H1 (cell line): ENCODE results near the gene KCTD21. TPM values are rescaled to one million over a fixed set of nuclear protein-coding genes. Genes with fewer than 3 reads are reported as not detected.

Experiments
- CTCF ChIA-PET: fragments of 300-600 bp; sonication (Branson Sonifier 250); formaldehyde crosslinking; loops from one replicate; lab custom pipeline; 2021; ENCODE audit not compliant: partially characterized antibody; lab: Charles Lee
- POLR2A ChIA-PET: fragments of 300-600 bp; sonication (Branson Sonifier 250); formaldehyde crosslinking; loops from one replicate; lab custom pipeline; 2021; ENCODE audit warnings: inconsistent platforms; ENCODE audit not compliant: partially characterized antibody; lab: Charles Lee
- DNase-seq, 2 experiments: peaks; one replicate each; pipeline versions ENCODE4 v3.0.0 to v3.0.0-alpha.2; 2010 to 2022; ENCODE audit warnings: low spot score in 2 of 2, low read depth in 1 of 2, mixed read lengths in 1 of 2
- FAIRE-seq: peaks from 2 replicates; lab custom pipeline; 2011; peaks lifted over from hg19 to GRCh38; lab: Jason Lieb, UNC
- H2AFZ ChIP-seq: 2 replicates; pipeline ENCODE4 v1.8.1; 2012; ENCODE audit warnings: low read length, inconsistent platforms
- H2AK5ac ChIP-seq: 2 replicates; pipeline ENCODE4 v1.6.1; 2013; ENCODE audit warnings: low read depth, low read length
- H2BK120ac ChIP-seq: replicated peaks from 2 replicates; pipeline ENCODE3; 2013; ENCODE audit warnings: low read depth, low read length, inconsistent platforms
- H2BK12ac ChIP-seq: 2 replicates; pipeline ENCODE4 v1.6.1; 2013; ENCODE audit warnings: low read depth, low read length
- H2BK15ac ChIP-seq: 2 replicates; pipeline ENCODE4 v1.6.1; 2013; ENCODE audit warnings: low read length
- H2BK20ac ChIP-seq: 2 replicates; pipeline ENCODE4 v1.6.1; 2013; ENCODE audit warnings: low read length
- H2BK5ac ChIP-seq: 2 replicates; pipeline ENCODE4 v1.6.1; 2013; ENCODE audit warnings: low read depth, low read length
- H3K14ac ChIP-seq: 2 replicates; pipeline ENCODE4 v1.6.1; 2013; ENCODE audit warnings: inconsistent platforms; ENCODE audit not compliant: insufficient read length
- H3K18ac ChIP-seq: 2 replicates; pipeline ENCODE4 v1.6.1; 2013; ENCODE audit warnings: low read length; ENCODE audit errors: extremely low read depth
- H3K23ac ChIP-seq: 2 replicates; pipeline ENCODE4 v1.6.1; 2013; ENCODE audit warnings: inconsistent platforms; ENCODE audit not compliant: insufficient read length
- H3K23me2 ChIP-seq: 2 replicates; pipeline ENCODE4 v1.6.1; 2013; ENCODE audit warnings: low read depth, low read length
- H3K27ac ChIP-seq: 2 replicates; pipeline ENCODE4 v1.6.1; 2011; ENCODE audit warnings: low read depth, low read length, inconsistent platforms
- H3K27me3 ChIP-seq, 4 experiments: replicated peaks in 1 of 4; 1 replicate in 1 of 4; 2 replicates in 3 of 4; pipeline versions ENCODE4 v1.6.1 to v1.8.1; 2011 to 2013; ENCODE audit warnings: low read length in 3 of 4, mild to moderate bottlenecking in 3 of 4, inconsistent platforms in 2 of 4, mixed read lengths in 2 of 4, moderate library complexity in 1 of 4; ENCODE audit not compliant: control insufficient read depth in 3 of 4, insufficient read depth in 3 of 4; ENCODE audit errors: extremely low read depth in 1 of 4
- H3K36me3 ChIP-seq, 4 experiments: 2 replicates each; pipeline versions ENCODE4 v1.6.1 to v1.8.1; 2011 to 2013; ENCODE audit warnings: mild to moderate bottlenecking in 4 of 4, low read length in 3 of 4, moderate library complexity in 2 of 4, control low read depth in 1 of 4, inconsistent platforms in 1 of 4; ENCODE audit not compliant: insufficient read depth in 4 of 4, control insufficient read depth in 2 of 4
- H3K4ac ChIP-seq: replicated peaks from 2 replicates; pipeline ENCODE3; 2013; ENCODE audit warnings: low read length, low read depth, mixed read lengths, inconsistent platforms; ENCODE audit not compliant: insufficient read length
- H3K4me1 ChIP-seq, 4 experiments: replicated peaks in 1 of 4; 1 replicate in 1 of 4; 2 replicates in 3 of 4; pipeline versions ENCODE4 v1.6.1 to v1.8.1; 2011 to 2013; ENCODE audit warnings: low read length in 3 of 4, inconsistent platforms in 2 of 4, mixed read lengths in 1 of 4; ENCODE audit not compliant: insufficient read depth in 4 of 4, control insufficient read depth in 3 of 4
- H3K4me2 ChIP-seq, 2 experiments: 2 replicates each; pipeline versions ENCODE4 v1.6.1 to v1.8.1; 2011 to 2013; ENCODE audit warnings: low read depth in 2 of 2, low read length in 2 of 2, control low read depth in 1 of 2, inconsistent platforms in 1 of 2, mild to moderate bottlenecking in 1 of 2; ENCODE audit not compliant: insufficient read depth in 1 of 2
- H3K4me3 ChIP-seq, 4 experiments: fragments of 200-600, 300-600 bp in 1 of 4; sonication (generic), shearing (Covaris generic), sonication (Bioruptor Twin) in 1 of 4; 2 replicates each; pipeline versions ENCODE4 v1.5.1 to v1.8.1; 2011 to 2016; ENCODE audit warnings: low read length in 4 of 4, low read depth in 3 of 4, control low read depth in 2 of 4, inconsistent platforms in 2 of 4, mild to moderate bottlenecking in 2 of 4, mixed read lengths in 1 of 4, moderate library complexity in 1 of 4; ENCODE audit not compliant: insufficient read depth in 2 of 4; ENCODE audit errors: extremely low read depth in 1 of 4
- H3K56ac ChIP-seq: replicated peaks from 2 replicates; pipeline ENCODE3; 2013; ENCODE audit warnings: low read depth, mild to moderate bottlenecking, mixed read lengths, low read length, inconsistent platforms; ENCODE audit not compliant: insufficient read length
- H3K79me1 ChIP-seq: 2 replicates; pipeline ENCODE4 v1.6.1; 2013; ENCODE audit warnings: low read depth, low read length, control low read depth
- H3K79me2 ChIP-seq, 2 experiments: 2 replicates each; pipeline versions ENCODE4 v1.6.1 to v1.8.1; 2012 to 2013; ENCODE audit warnings: low read length in 2 of 2, mild to moderate bottlenecking in 2 of 2, inconsistent platforms in 1 of 2; ENCODE audit not compliant: insufficient read depth in 2 of 2, control insufficient read depth in 1 of 2
- H3K9ac ChIP-seq, 4 experiments: replicated peaks in 1 of 4; 1 replicate in 1 of 4; 2 replicates in 3 of 4; pipeline versions ENCODE4 v1.6.1 to v1.8.1; 2011 to 2013; ENCODE audit warnings: low read depth in 3 of 4, low read length in 3 of 4, control low read depth in 2 of 4, mild to moderate bottlenecking in 2 of 4, moderate library complexity in 2 of 4, inconsistent platforms in 1 of 4; ENCODE audit errors: extremely low read depth in 1 of 4
- H3K9me3 ChIP-seq, 2 experiments: 2 replicates each; pipeline versions ENCODE4 v1.6.1 to v1.8.1; 2012 to 2013; ENCODE audit warnings: mild to moderate bottlenecking in 2 of 2, moderate library complexity in 2 of 2, control low read depth in 1 of 2, inconsistent platforms in 1 of 2, low read depth in 1 of 2, low read length in 1 of 2, mixed read lengths in 1 of 2; ENCODE audit not compliant: insufficient read depth in 2 of 2
- H4K20me1 ChIP-seq, 2 experiments: replicated peaks in 1 of 2; 2 replicates each; pipeline versions ENCODE3 to v1.8.1; 2011 to 2013; ENCODE audit warnings: inconsistent platforms in 2 of 2, low read length in 2 of 2, mild to moderate bottlenecking in 1 of 2; ENCODE audit not compliant: insufficient read depth in 2 of 2, control insufficient read depth in 1 of 2
- H4K5ac ChIP-seq: 2 replicates; pipeline ENCODE4 v1.6.1; 2013; ENCODE audit warnings: low read length, low read depth, mixed read lengths, inconsistent platforms; ENCODE audit not compliant: insufficient read length
- H4K8ac ChIP-seq: 2 replicates; pipeline ENCODE4 v1.8.0; 2013; ENCODE audit warnings: mild to moderate bottlenecking, moderate library complexity, low read length, inconsistent platforms; ENCODE audit not compliant: insufficient read depth; ENCODE audit errors: extremely low read depth
- H4K91ac ChIP-seq: replicated peaks from 2 replicates; pipeline ENCODE3; 2013; ENCODE audit warnings: low read length, mixed read lengths, inconsistent platforms; ENCODE audit not compliant: insufficient read length
- ATF2 ChIP-seq: IDR thresholded peaks from 2 replicates; pipeline ENCODE4 v1.6.1; 2012; ENCODE audit warnings: low read length, inconsistent platforms
- CTCF ChIP-seq, 3 experiments: IDR thresholded peaks; 1 replicate in 2 of 3; 2 replicates in 1 of 3; pipeline versions ENCODE4 v1.5.1 to v1.6.1; 2011; ENCODE audit warnings: low read length in 3 of 3, mild to moderate bottlenecking in 3 of 3, inconsistent platforms in 2 of 3, low read depth in 1 of 3, moderate library complexity in 1 of 3; ENCODE audit not compliant: insufficient read depth in 1 of 3; ENCODE audit errors: control extremely low read depth in 1 of 3
- HDAC2 ChIP-seq, 2 experiments: fragments of 300-600 bp in 1 of 2; sonication (generic) in 1 of 2; IDR thresholded peaks; 2 replicates each; pipeline ENCODE4 v1.6.1; 2011 to 2012; ENCODE audit warnings: low read depth in 2 of 2, low read length in 2 of 2, mild to moderate bottlenecking in 2 of 2, moderate library complexity in 2 of 2, borderline replicate concordance in 1 of 2, inconsistent platforms in 1 of 2
- KDM1A ChIP-seq: fragments of 200-600, 300-600 bp; sonication (generic); IDR thresholded peaks from 2 replicates; pipeline ENCODE4 v1.7.1; 2016; ENCODE audit warnings: mild to moderate bottlenecking, low read length, borderline replicate concordance
- SIX5 ChIP-seq: IDR thresholded peaks from 2 replicates; pipeline ENCODE4 v1.6.1; 2011; ENCODE audit warnings: mild to moderate bottlenecking, low read depth, low read length
- ZNF274 ChIP-seq: IDR thresholded peaks from 2 replicates; pipeline ENCODE4 v1.7.0; 2012; ENCODE audit warnings: low read length, borderline replicate concordance; ENCODE audit errors: extremely low read depth
- WGBS, 2 experiments: shearing (Covaris generic) in 1 of 2; methylation state at CpG; one replicate each; pipeline versions ENCODE4 v1.1.6 to v1.1.7; 2013 to 2015; ENCODE audit warnings: low lambda C conversion rate in 2 of 2, mixed read lengths in 2 of 2, inconsistent platforms in 1 of 2, low coverage in 1 of 2, missing lambda C conversion rate in 1 of 2; ENCODE audit not compliant: insufficient replicate concordance in 2 of 2, insufficient coverage in 1 of 2, insufficient read length in 1 of 2; ENCODE audit errors: extremely low coverage in 1 of 2, missing lambda C conversion rate in 1 of 2; 5-methylcytosine and 5-hydroxymethylcytosine counted together
- polyA plus RNA-seq, 7 experiments: library from polyadenylated mRNA; depleted of rRNA in 3 of 7; stranded (reverse) in 5 of 7; unstranded in 2 of 7; fragments of >200 nt in 5 of 7; fragments of 200-250 nt in 2 of 7; gene quantifications; 1 replicate in 5 of 7; 2 replicates in 1 of 7; 4 replicates in 1 of 7; pipeline versions ENCODE4 v1.2.1 to v1.2.3, GENCODE V29; 2011 to 2013; ENCODE audit warnings: missing spikeins in 2 of 7, mixed read lengths in 2 of 7
- total RNA-seq: library from RNA; stranded (reverse); fragmentation: NEBNext Ultra II Directional; extraction: Animal tissue kit (Norgen Biotek cat#: 25700); gene quantifications from 2 replicates; pipeline ENCODE4 v1.2.1, GENCODE V29; 2021

The KCTD21 gene
- total and polyA plus RNA-seq, 2 of the 8 experiments (the other 6 are each of a cell fraction or from before 2014, with no cell fraction given) = 3.2 to 4.1 TPM

- Histone ChIP-seq H4K8ac (peak overlapping the region; percentile 98), H4K20me1 (no peaks in the 10 kb centered on the region), H3K9ac (peak overlapping the region; percentile 84 to 94 (median 90)), H2BK20ac (no peak overlapping the region), H3K18ac (peak overlapping the region; percentile 89), H2BK5ac (peak overlapping the region; percentile 89), H3K56ac (peak overlapping the region; percentile 38), H2BK120ac (peak overlapping the region; percentile 14), H3K14ac (no peak overlapping the region), H2BK12ac (no peak overlapping the region), H3K79me2 (peaks cover 0 to 25% of the 10 kb centered on the region in 2 experiments; a peak in 3 of 4 replicates), H3K23me2 (peaks cover 12% of the 10 kb centered on the region), H4K91ac (peak overlapping the region; percentile 78), H3K4me2 (peak overlapping the region; percentile 76 to 82), H4K5ac (peak overlapping the region; percentile 65), H3K23ac (no peak overlapping the region), H3K4me1 (no peaks in the 10 kb centered on the region; a peak in 1 of 7 replicates), H2BK15ac (peak overlapping the region; percentile 90), H3K27ac (peak overlapping the region; percentile 87), H3K79me1 (0 out of 2 replicates have a peak, but pooled peaks cover 3% of the 10 kb centered on the region), H3K36me3 (peaks cover 2 to 11% (median 8%) of the 10 kb centered on the region in 4 experiments; a peak in 5 of 8 replicates), H3K4ac (peak overlapping the region; percentile 62), H3K9me3 (no peaks in the 10 kb centered on the region), H2AFZ (peak overlapping the region; percentile 66), H3K27me3 (no peaks in the 10 kb centered on the region), H3K4me3 (peak overlapping the region; percentile 75 to 91 (median 84)), H2AK5ac (no peak overlapping the region)
- 23% methylated on average over 12 of the region's 12 CpGs; no CpG with 5 or more reads in 1 of the 2 experiments for WGBS, 2 experiments
- TF ChIP-seq CTCF (IDR thresholded peaks at IDR 0.05; ENCODE audit: control extremely low read depth in 1 of 3, insufficient read depth in 1 of 3, low read depth in 1 of 3, low read length in 3 of 3) (peak in 1 of 3 experiments; percentile 31; a peak in 1 of 4 replicates), KDM1A (peak; percentile 100), SIX5 (no peak), ZNF274 (no peak), ATF2 (0 out of 2 replicates have a peak, but pooled peaks have one; percentile 28), HDAC2 (IDR thresholded peaks at IDR 0.05; ENCODE audit: borderline replicate concordance in 1 of 2, low read depth in 2 of 2, low read length in 2 of 2) (peak in 1 of 2 experiments; percentile 94; a peak in 2 of 4 replicates)
- FAIRE-seq (no peak), DNase-seq (no peak)
- POLR2A ChIA-PET = interaction anchor here (0.6 to 4.5 kb wide), 24 partner anchors 8 to 445 kb away, joined by 3 to 32 read pairs (median 4); partner anchors contain the start of genes INTS4, KCTD21, NARS2 and NDUFC2
- CTCF ChIA-PET = interaction anchor here (0.6 kb wide), 1 partner anchor 658 kb away, joined by 6 read pairs; no protein-coding TSS in a partner anchor
These were observed 49.6 kb downstream of the KCTD21 start for GRCh38 chr11:78138694-78139421.
